HEK293T (cell line): Measurements from ENCODE around the gene CNTN5.
A peak's percentile ranks its signal among the peaks of the same experiment; 100 is the strongest.

Experiments
- CTCF ChIA-PET: fragments of 350-600 bp; formaldehyde crosslinking; extraction: SDS; loops from one replicate; lab custom pipeline; 2021; ENCODE audit warnings: antibody characterized with exemption, inconsistent platforms; lab: Yijun Ruan, JAX
- POLR2A ChIA-PET: fragments of 350-600 bp; formaldehyde crosslinking; extraction: SDS; loops from one replicate; lab custom pipeline; 2020; ENCODE audit warnings: antibody characterized with exemption, inconsistent platforms; lab: Yijun Ruan, JAX
- DNase-seq: peaks from one replicate; pipeline ENCODE4 v3.0.0; 2012; ENCODE audit warnings: mixed read lengths; ENCODE audit errors: extremely low spot score
- ARNT ChIP-seq: fragments of 450-650 bp; IDR thresholded peaks from 2 replicates; pipeline ENCODE4 v1.6.1; 2017; ENCODE audit warnings: mild to moderate bottlenecking
- BHLHE40 ChIP-seq: fragments of 450-650 bp; IDR thresholded peaks from 2 replicates; pipeline ENCODE4 v1.6.1; 2016; ENCODE audit warnings: mild to moderate bottlenecking, moderate library complexity, borderline replicate concordance
- CTBP1 ChIP-seq: fragments of 450-650 bp; IDR thresholded peaks from 2 replicates; pipeline ENCODE4 v1.6.1; 2016; ENCODE audit warnings: borderline replicate concordance
- ELF4 ChIP-seq: fragments of 450-650 bp; IDR thresholded peaks from 2 replicates; pipeline ENCODE4 v1.6.1; 2017; ENCODE audit warnings: antibody characterized with exemption
- FOXA1 ChIP-seq: fragments of 450-650 bp; IDR thresholded peaks from 2 replicates; pipeline ENCODE4 v1.6.1; 2016; ENCODE audit warnings: mild to moderate bottlenecking
- FOXK2 ChIP-seq: fragments of 450-650 bp; IDR thresholded peaks from 2 replicates; pipeline ENCODE4 v1.6.1; 2016; ENCODE audit warnings: mild to moderate bottlenecking
- FOXM1 ChIP-seq: fragments of 450-650 bp; IDR thresholded peaks from 2 replicates; pipeline ENCODE4 v1.6.1; 2017; ENCODE audit warnings: mild to moderate bottlenecking, borderline replicate concordance
- HDGF ChIP-seq: fragments of 450-650 bp; IDR thresholded peaks from 2 replicates; pipeline ENCODE4 v1.6.1; 2017; ENCODE audit warnings: antibody characterized with exemption, borderline replicate concordance
- L3MBTL2 ChIP-seq: fragments of 450-650 bp; conservative IDR thresholded peaks from 2 replicates; pipeline ENCODE4 v1.6.1; 2016; ENCODE audit warnings: mild to moderate bottlenecking
- LEF1 ChIP-seq: fragments of 450-650 bp; IDR thresholded peaks from 2 replicates; pipeline ENCODE4 v1.6.1; 2017; ENCODE audit warnings: mild to moderate bottlenecking, borderline replicate concordance
- NFRKB ChIP-seq: fragments of 450-650 bp; IDR thresholded peaks from 2 replicates; pipeline ENCODE4 v1.6.1; 2016; ENCODE audit warnings: mild to moderate bottlenecking, moderate library complexity
- SP1 ChIP-seq: fragments of 450-650 bp; IDR thresholded peaks from 2 replicates; pipeline ENCODE4 v1.6.1; 2017
- SUZ12 ChIP-seq: fragments of 450-650 bp; IDR thresholded peaks from 2 replicates; pipeline ENCODE4 v1.6.1; 2016; ENCODE audit warnings: mild to moderate bottlenecking
- TARDBP ChIP-seq: fragments of 450-650 bp; IDR thresholded peaks from 2 replicates; pipeline ENCODE4 v1.6.1; 2016
- ZNF384 ChIP-seq: fragments of 450-650 bp; IDR thresholded peaks from 2 replicates; pipeline ENCODE4 v1.6.1; 2016
- TF ChIP-seq, protein P1 (sequence below): fragments of 450-650 bp; IDR thresholded peaks from 2 replicates; pipeline ENCODE4 v1.6.1; 2016

CNTN5 gene

DNA sequence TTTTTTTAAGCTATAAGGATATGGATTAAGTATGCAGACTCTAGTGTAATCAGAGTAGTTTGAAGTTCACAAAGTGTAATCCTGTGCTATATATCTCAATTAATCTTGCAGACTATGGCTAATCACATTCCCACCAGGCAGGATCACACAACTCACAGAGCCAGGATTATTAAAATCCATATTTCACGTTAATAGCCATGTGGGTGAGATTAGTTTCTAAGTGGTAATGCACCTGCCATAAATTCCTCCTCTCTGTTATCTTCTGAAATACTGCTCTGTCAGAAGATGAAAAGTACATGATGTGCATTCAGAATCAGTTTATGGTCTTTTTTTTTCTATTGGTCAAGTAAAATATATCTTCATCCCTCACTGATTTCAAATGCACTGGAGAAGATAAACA, 686.1 kb downstream of the CNTN5 start:
- no peak for TF ChIP-seq LEF1
- TF ChIP-seq ARNT, result no peak
- ChIA-PET CTCF (no interaction called here), POLR2A (no interaction called here)
- no peak for DNase-seq

DNA sequence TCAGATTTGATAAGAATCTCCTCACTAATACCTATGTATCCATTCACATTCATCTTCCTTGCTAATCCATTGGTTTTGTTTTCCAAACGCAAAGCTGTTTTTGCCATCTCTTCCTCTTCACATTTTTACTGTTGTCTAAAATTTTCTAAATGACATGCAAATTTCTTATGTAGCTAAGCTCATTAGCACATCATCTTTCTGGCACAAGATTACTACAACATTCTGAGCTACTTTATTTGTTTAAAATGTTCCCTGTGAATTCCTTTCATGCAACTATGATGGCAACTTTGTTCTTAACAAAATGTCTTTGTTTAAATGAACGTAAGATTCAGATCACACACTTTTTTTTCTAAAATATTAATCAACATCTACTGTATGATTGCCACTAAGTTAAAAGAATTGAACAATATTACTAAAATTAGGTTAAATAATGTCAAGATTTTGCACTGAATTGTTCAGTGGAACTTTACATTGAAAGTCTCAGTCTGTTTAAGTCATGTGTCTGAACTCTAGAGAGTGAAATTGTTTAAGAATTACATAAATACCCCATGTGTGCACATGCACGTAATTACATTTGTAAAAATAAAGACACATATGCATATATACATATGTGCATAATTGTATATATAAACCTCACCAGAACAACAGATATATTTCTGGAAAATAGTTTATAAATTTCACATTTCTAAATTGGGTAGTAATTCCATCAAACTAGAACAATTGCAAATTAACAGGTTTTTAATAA, 688.4 kb downstream of the CNTN5 start:
- TF ChIP-seq L3MBTL2 (no peak), ZNF384 (no peak), SUZ12 (no peak), NFRKB (no peak), ARNT (no peak), SP1 (no peak), HDGF (no peak), FOXK2 (no peak)
- TF ChIP-seq, protein P1, sequence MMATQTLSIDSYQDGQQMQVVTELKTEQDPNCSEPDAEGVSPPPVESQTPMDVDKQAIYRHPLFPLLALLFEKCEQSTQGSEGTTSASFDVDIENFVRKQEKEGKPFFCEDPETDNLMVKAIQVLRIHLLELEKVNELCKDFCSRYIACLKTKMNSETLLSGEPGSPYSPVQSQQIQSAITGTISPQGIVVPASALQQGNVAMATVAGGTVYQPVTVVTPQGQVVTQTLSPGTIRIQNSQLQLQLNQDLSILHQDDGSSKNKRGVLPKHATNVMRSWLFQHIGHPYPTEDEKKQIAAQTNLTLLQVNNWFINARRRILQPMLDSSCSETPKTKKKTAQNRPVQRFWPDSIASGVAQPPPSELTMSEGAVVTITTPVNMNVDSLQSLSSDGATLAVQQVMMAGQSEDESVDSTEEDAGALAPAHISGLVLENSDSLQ, result no peak
- ChIA-PET CTCF (no interaction called here), POLR2A (no interaction called here)
- no peak for DNase-seq

DNA sequence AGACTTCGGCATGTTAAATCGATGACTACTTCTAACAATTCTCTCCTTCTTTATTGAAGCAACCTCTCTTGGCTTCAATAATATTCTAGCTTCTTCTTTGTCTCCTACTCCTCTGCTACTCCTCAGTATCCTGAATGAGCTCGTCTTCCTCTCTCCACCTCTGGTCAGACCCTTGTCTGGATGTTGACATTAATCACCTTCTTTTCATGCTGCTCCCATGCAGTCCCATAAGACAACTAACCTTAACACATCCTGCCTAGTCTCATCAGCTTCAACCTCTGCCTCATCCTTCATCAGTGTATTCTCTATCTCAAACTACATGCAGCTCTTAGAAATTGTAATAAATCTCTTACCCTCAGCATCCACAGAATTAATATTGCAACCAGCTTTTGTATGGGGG, 695.6 kb downstream of the CNTN5 start:
- no peak for DNase-seq
- ChIA-PET CTCF (no interaction called here), POLR2A (no interaction called here)
- TF ChIP-seq CTBP1 (no peak), ARNT (no peak), FOXA1 (no peak), SP1 (no peak), SUZ12 (no peak), HDGF (no peak), L3MBTL2 (no peak), ELF4 (no peak), FOXM1 (no peak), BHLHE40 (no peak), NFRKB (no peak), TARDBP (no peak), ZNF384 (no peak)

DNA sequence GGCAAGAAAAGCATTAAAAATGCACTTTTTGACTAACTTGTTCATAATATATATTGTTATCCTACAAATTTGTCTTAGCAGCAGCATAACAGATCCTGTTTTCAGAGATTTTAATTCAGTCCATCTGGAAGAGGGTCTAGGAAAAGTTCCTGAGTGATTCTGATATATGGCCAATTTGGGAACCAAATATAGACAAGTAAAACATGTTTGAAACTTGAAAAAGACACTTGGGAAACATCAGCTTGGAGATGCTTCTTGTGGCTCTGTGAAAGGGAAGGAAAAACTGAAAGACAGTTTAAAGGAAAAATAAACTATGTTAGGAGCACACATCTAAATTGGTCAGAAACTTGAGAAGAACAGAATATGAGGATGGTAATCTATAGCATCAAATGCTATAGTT, 697.5 kb downstream of the CNTN5 start:
- no peak for TF ChIP-seq SP1
- TF ChIP-seq, protein P1, result no peak
- TF ChIP-seq FOXK2, result no peak
- no peak for TF ChIP-seq FOXA1
- TF ChIP-seq ELF4, result no peak
- TF ChIP-seq FOXM1, result no peak
- TF ChIP-seq L3MBTL2, result no peak
- TF ChIP-seq ZNF384, result no peak
- TF ChIP-seq HDGF, result no peak
- no peak for TF ChIP-seq LEF1
- no peak for TF ChIP-seq CTBP1
- ChIA-PET POLR2A (no interaction called here), CTCF (no interaction called here)
- DNase-seq, result no peak

DNA sequence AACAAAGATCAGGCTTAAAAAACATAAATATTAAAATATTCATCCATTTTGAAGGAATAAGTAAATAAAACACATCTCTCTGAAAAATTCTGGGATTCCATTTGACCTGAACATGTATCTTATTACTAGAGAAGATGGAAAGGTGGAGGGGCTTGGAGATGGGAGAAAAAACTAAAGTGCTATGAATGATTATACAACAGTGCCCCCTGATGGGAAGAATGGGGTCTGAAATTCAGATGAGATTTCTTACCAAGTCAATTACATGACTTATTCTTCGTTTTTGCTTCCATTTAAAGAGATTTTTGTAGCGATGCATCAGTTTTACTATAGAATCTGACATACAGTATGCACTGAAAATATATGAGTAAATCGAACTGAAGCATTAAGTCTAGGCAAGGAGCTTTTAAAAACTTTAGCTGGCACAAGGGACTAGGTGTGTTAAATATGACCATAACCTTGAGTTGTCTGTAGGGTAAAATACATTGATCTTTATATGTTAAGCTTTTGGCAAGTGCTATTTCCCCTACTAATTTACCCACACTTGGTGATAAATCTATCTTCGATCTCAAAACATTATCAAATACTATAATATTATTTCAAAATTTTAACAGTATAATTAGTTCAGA, 718.8 kb downstream of the CNTN5 start:
- TF ChIP-seq FOXM1, result no peak
- no peak for TF ChIP-seq CTBP1
- no peak for TF ChIP-seq TARDBP
- no peak for TF ChIP-seq ELF4
- no peak for TF ChIP-seq BHLHE40
- no peak for TF ChIP-seq NFRKB
- no peak for TF ChIP-seq FOXK2
- no peak for TF ChIP-seq FOXA1
- no peak for TF ChIP-seq ZNF384
- no peak for TF ChIP-seq LEF1
- no peak for TF ChIP-seq SP1
- TF ChIP-seq HDGF, result no peak
- no peak for TF ChIP-seq ARNT
- no peak for TF ChIP-seq L3MBTL2
- TF ChIP-seq, protein P1, result no peak
- no peak for TF ChIP-seq SUZ12
- DNase-seq, result peak; percentile 23
- POLR2A ChIA-PET, result no interaction called here
- CTCF ChIA-PET, result no interaction called here

DNA sequence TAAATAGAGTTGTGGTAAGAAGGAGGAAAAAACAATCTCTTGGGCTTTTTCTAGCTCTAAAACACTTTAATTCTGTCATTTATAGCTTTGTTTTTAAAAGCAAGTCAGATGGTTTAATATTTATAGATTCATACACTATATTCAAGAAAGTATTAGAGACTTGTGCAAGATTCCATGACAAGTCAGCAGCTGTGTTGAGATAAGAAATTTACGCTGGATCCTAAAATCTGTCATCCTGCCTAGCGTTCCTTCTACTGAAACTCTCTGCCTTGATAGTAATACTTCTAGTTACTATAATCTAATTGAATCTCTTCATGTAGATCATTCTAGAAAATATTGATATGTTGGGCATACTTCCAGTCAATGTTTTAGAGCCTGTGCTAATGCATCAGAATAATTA, 721.8 kb downstream of the CNTN5 start:
- TF ChIP-seq FOXA1 (no peak), HDGF (no peak), LEF1 (no peak)
- ChIA-PET CTCF (no interaction called here), POLR2A (no interaction called here)
- no peak for DNase-seq

DNA sequence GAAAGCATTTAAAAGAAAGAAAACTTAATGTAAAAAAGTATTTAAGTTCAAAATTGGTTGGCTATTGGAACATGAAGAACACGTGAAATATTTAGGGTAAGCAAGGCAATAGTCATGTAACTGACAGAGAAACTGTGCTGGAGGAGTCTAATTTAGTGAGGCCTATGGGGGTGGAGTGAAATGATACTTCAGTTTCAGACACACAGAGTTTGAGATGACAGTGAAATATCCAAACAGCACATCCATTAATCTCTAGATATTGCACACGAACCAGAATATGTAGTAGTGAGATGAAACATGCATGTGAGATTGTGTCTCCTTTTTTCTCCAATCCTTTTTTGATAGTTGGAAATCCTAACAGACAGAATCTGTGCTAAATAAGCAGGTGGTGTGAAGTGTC, 739.0 kb downstream of the CNTN5 start:
- TF ChIP-seq ARNT (no peak), SUZ12 (no peak), FOXM1 (no peak), FOXK2 (no peak), ELF4 (no peak), BHLHE40 (no peak), LEF1 (no peak)
- no peak for DNase-seq
- CTCF ChIA-PET, result no interaction called here
- POLR2A ChIA-PET, result no interaction called here
